OCI-M1 (cell line): ENCODE measurements around the gene RPS23.

Experiments used
- DNase-seq: peaks from one replicate; lab custom pipeline; 2025; lab: John Stamatoyannopoulos, UW

Gene RPS23

DNA sequence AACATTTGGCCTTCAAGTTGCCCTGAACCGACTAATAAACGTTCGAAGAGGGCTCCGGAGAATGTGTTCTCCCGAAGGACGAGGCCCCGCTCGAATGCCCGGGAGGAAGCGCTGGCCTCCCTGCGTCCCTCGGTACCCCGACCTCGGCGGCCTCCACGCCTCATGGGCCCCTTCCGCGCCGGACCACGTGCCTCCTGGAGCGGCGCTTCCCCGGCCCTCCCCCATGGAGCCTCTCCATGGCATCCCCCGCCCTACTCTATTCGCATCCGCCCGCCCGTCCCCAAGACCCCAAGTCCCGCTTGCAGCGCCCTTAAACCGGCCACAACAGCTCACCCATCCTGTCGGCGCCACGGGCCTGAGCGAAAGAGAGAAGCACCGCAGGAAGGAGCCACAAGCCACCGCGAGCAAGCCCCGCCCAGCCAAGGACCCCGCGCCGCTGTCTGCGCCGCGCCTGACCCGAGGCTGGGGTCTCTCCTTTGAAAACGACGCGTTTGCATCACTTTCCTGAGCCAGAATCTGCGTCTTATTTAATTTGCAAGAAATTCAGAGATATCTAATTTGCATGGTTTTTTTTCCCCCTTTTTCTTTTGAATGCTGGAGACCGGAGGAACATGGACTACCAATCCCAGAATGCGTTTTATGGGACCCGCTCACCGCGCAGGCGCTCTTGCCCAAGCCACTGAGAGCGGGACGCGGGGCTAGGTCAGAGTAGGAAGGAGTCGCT lies at the start of gene RPS23:
TSS of gene RPS23 (minus strand) at position 368 of the 724 bp plus-strand sequence. CDS start at position 337, 31 bp downstream.
- DNase-seq: peak; percentile 95

DNA sequence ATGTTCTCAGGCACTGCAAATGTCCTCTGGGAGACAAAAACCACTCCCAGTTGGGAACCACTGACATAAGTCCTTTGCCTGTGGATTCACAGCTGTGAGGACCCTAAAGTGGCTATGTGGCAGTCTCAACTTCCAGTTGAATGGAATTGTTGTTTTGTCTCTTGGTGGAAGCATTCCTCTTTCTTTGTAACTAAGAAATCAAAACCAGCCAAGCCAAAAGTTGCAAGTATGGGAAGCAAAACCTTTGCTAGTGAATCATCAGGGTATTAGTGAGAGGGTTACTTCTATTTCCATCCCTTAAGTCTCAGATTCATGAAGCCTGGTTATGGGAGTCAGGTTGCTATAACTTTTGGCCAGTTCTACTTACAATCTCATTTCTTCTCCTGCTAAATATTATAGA lies 49.8 kb upstream of the RPS23 start:
- no peak for DNase-seq

DNA sequence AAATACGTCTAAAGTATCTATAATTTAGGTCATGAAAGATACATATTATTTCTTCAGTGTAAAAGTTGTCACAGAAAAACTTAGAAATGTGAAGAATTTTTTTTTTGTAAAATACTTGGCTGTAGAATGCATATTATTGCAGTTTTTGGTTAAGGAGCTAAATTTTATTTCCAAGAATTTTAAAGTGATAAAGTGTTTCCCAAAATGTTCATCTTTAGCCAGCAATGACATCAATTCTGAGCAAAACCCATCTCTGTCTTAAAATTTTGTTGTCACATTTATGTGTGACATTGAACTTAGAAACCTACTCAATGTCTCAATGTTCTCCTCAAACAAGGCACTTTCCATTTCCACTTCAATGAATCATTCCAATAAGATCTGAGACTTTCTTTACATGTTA lies 47.8 kb upstream of the RPS23 start:
- DNase-seq: no peak

DNA sequence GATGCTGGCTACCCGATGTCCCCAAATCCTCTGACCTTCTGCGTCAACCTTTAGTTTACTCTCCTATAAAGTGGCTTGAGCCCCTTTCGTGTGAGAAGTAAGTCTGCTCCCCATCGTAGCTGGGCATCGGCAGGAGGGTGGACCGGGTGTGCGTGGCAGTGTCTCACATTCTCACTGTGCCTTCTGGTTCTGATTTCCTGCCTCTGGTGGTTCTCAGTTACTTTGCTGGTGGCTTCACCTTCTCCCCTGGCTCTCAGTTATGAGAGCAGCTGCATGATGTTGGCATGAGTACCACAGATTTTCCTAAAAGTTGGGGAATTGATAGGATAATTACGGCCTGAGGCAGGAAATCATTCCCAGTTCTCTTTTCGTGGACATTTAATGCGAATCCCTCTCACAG lies 47.0 kb upstream of the RPS23 start:
- no peak for DNase-seq

DNA sequence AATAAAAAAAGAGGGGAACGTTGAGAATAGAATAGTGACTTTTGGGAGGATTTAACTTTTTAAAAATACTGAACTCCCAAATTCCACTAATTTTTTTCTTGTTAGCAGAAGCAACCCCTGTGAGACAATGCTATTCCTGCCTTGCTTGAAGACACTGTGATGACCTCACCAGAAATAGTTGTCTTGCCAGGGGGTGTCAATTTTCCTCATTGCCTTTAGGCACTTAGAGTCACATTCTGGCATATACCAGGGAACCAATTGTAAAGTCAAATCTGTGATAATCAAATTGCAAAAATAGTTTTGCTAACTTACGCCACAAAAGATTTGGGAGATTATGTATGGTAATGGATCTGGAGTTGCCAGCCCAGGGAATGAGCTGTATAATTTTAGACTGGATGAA lies 42.8 kb upstream of the RPS23 start:
- no peak for DNase-seq

DNA sequence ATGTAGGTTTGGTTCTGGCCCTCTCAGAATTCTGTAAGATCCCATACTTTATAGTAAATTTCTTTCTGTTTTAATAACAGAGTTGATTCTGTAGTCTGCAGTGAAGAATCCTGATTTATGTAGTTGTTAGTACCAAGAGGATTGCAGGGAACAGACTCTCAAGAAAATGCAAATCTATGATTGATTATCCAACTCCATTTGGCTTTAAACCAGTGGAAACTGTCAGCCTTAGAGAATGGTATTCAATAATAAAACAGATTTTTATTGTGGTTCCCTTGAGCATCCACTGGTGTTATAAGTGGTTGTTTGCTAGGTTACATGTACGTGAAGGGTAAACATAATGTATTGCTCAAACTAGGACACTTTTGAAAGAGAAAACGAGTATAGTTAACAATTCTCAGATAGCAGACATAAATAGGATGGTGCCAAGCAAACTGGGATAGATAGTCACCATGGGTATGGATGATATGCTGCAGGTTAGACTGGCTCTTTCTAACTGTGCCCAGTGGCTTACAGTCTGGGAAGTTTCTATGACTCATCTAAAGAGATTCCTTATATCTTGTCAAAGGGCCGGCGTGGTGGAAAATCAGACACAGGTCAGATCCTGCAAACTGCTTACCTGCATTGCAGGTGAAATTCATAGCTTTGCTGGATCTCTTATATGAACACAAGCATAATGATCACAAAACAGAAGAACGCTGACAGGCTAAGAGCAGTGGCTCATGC lies 41.7 kb upstream of the RPS23 start:
- no peak for DNase-seq

DNA sequence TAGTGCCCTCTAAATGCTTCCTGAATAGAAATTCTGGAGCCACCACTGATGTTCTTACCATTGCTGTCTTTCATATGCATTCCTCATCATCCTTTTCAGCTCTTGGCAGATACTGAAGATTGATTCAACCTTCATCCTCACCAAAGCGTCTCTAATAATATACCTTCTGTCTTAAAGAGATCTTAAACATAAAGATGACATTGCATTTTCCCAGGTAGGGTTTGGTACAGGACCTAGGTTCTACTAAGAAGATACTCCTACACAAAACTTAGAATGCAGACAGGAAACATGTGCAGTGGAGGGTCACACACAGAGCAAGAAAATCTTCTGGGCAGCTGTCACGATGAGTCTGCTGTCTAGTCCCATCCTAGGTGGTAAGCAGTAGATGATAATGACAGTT lies 41.0 kb upstream of the RPS23 start:
- DNase-seq: no peak

DNA sequence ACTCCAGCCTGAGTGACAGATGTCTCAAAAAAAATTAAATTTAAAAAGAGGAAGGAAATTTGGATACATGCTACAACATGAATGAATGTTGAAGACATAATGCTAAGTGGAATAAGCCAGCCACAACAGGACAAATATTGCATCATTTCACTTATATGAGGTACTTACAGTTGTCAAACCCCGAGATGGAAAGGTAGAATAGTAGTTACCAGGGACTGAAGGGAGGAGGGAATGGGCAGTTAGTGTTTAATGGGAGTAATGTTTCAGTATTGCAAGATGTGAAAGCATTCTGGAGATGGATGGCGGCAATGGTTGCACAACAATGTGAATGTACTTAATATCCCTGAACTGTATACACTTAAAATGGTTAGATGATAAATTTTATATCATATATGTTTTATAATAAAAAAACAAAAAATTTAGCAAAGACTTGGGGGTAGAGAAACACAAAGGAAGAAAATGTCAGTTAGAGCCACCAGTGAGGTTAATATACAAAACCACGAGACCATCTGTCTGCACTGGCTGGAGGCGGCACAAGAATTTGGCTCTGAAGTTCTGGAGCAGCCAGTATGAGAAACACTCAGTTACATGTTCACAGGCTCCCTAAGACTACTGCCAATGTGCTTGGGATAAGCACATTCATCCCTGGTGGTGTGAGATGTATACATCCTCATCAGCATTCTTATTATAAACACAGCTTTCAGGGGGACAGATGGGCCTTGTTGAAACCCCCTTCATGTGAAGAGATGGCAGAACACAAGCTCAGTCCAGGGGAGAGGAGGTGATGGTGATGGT lies 37.0 kb upstream of the RPS23 start:
- DNase-seq: peak; percentile 74

DNA sequence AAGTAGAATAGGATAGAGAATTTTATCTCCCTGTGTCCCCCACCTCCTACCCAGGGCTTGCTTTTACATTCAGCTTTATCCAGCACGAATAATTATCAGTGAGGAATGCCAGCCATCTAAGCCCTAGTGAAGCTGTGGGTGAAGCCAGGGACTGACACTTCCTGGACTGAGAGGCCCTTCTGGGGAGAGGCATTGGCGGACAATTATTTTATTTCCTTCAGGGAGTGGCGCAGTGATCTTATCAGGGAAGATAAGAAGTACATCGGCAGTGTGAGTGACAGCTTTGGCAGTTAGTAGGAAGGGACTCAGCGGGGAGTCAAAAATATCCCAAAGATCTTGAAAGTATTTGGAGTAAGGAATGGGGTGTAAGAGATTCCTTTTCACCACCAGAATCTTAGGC lies 34.9 kb upstream of the RPS23 start:
- peak; percentile 36 for DNase-seq

DNA sequence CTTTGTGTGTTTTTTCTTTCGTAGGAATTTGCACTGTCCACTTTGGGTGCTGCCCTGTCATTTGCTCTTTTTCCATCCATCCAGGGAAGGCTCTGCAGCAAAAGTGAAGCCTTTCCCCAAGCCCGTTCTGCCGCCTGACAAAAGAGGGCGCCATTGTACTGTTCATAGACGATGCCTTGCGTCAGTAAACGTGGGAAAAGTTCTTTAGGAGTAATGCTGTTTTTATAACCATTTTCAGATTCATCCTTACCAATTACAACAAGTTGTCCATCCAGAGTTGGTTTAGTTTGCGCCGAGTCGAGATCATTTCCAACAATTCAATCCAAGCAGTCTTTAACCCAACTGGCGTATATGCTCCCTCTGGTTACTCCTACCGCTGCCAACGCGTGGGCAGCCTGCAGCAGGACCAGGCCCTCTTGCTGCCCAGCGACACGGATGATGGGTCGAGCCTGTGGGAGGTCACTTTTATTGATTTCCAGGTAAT lies 34.3 kb upstream of the RPS23 start:
- peak; percentile 88 for DNase-seq

DNA sequence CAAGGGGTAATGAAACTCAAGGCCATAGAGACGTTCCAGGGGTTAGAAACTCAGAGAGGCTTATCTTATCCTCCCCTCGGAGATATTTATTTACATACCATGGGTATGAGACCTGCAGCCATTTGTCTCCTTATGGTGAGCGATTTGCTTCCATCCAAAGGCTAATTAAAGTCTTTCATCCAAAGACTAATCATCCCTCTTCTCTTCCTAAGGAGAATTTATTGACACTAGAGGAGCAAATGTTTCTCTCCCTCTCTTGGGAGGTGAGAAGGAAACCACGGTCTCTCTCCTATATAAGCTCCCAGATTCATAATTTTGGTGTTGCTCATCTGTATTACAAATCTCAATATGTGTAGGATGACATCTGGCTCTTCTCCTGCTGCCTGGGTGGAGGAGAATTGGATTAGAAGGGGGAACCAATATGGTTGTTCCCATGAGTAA lies 31.0 kb upstream of the RPS23 start:
- DNase-seq: no peak

DNA sequence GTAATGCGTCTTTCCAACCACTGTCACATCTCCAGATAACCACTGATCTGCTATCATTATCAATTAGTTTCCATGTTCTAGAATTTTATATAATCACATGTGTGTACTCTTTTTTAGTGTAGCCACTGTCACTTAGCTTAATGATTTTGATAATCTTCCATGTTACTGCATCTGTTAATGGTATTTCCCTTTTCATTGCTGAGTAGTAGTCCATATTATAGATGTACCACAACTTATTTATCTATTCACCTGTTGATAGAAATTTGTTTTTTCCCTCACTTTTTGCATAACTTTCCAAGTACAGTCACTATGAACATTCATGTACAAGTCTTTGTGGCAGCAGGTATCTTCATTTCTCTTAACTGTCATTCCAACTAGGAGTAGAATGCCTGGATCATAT lies 30.3 kb upstream of the RPS23 start:
- DNase-seq: no peak

DNA sequence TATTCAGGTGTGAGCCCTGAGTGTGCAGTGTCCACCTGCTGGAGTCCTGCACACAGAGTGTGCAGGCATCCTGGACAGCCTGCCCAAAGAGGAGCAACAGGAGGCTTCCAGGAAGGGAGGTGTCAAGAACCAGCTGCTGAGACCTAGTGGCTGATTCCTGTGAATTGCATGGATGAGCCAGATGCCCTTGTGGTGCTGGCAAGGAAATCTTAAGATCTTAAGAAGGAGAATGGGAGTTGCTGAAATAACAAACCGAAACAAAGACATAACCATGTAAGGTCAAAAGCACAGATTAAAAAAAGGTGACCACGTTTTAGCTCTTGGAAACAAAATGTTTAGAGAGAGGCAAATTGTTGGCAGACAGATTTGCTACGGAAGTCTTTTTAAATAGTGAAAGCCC lies 29.3 kb upstream of the RPS23 start:
- DNase-seq: no peak

DNA sequence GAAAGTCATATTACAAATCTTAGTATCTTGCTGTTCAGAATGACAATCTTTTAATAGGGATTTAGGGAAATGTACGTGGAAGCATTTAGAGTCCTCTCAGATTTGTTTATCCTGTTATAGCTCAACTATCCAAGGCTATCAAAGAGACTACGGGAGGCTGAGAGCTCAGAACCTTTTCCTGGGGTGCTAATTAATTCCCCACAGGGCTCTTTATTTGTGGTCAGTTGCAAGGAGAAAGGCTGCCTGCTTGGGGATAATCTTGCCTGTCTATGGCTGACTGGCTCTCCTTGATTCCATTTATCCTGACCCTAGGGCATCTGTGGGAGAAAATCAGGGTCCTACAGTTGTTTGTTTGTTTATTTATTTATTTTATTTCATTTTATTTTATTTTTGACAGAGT lies 28.0 kb upstream of the RPS23 start:
- no peak for DNase-seq

DNA sequence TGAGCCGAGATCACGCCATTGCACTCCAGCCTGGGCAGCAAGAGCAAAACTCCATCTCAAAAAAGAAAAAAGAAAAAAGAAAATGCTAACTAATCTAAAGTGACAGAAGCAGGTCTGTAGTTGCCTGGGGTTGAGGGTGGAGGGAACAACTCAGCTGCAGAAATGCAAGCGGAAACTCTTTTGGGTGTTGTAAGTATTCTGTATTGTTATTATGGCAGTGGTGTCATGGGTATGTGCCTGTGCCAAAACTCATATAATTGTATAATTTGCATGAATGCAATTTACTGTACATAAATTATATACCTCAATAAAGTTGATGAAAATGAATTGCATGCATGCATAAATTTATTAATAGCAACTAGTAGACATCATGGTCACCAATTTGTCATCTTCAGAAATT lies 23.0 kb upstream of the RPS23 start:
- DNase-seq: no peak

DNA sequence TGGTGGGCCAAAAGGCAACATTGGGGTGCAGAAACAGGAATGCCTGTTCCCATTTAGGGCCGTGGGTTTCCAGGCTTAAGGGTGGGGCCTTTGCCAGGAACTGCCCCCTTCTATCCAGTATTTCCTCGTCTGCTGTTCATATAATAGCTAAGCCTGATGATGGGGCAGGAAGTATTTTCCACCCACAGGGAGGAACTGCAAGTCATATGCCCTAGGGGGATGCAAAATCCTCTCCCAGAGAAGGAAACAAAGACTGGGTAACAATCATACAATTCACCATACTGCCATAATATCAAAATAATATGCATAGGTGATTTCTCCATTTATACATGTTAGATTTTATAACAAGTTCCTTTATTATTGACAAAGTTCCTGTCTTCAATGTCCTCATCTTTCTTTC lies 20.5 kb upstream of the RPS23 start:
- no peak for DNase-seq

DNA sequence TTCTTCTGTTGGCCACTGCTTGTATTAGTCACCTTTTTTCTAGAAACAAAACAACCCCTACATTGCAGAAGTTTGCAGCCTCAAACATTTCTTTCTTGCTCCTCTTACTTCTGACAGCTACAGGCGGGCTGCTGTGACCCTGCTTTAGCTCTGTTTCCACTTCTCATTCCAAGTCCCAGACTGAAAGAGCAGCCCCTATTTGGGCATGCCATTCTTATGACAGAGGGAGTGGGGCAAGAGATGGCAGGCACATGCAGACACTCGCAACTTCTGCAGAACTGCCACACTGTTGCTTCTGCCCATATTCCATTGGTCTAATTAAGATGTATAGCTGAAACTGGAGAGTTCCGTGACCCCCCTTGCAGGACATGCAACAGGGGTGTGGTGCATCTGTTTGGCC lies 19.6 kb upstream of the RPS23 start:
- no peak for DNase-seq

DNA sequence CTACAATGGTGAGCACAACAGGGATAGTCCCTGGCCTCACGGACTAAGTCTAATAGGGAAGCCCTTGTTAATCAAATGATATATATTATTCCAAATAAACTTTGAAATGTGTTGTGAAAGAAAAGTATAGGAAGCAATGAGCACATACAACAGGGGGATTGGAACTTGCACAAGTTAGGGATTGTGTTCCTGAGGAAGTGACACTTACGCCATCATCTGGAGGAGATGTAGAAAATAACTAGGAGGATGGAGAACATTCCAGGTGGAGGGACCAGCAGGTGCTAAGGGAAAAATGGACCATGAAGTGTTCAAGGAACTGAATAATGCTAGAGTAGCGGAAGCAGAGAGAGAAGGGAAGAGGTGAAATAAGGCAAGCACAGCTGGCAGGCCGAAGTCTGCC lies 18.8 kb upstream of the RPS23 start:
- DNase-seq: no peak

DNA sequence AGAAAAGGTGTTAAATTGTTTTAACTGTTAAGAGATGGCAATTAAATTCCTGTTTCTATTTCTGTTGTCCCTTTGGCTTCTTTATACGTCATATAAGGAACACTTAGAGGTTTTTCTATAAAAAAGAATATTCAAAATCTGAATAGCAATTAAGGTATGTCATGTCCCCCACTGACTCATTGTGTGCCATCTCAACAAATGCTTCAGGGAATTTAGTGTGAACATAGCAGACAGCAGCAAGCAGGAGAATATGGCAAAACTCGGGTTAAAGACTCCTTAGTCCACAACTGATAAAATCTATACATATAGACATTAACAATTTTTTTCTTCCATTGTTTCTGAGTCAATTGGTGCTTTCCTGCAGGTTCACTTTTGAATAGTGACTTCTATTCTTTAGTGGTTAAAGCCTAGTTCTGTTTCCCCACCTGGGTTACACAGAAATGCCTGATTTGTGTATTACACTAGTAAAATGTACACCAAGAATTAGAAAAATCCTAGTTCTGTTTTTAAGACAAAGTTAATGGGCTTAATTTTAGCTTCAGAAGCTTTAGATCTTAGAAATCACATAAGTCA lies 17.9 kb upstream of the RPS23 start:
- DNase-seq: no peak

DNA sequence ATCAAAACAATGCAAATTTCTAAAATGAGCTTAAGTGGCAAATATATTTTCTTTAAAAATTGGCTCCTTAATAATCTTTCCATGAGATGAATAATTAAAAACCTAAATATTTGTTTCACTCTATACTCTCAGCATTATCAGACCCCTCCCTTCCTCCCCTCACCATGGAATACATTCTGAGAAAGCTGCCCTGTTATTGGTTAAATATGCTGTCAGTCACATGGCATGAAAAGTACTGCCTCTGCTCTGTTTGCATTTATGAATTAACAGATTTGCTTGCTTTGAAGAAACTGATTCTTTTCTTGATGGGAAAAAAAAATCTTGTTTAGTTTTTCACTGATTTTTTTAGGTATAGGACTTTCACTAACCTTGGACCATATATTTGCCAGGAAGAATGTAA lies 17.0 kb upstream of the RPS23 start:
- peak; percentile 30 for DNase-seq

DNA sequence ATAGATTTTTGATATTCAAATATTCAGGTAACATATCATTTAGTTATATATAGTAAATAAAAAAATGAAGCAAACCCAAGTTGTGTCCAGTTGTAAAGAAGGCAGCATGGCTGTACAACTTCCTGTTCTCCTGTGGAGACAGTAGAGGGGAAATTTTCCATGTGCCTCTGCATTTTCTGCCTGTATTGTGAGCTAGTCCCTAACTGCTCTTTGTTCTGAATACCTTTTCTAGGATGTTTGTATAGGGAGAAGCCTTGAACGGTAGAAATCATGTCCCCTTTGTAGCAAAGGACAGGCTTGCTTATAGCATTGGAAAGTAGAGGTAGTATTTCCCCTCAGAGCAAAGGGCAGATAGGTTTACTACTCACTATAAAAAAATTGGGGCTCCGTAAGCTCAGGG lies 13.3 kb upstream of the RPS23 start:
- DNase-seq: no peak

DNA sequence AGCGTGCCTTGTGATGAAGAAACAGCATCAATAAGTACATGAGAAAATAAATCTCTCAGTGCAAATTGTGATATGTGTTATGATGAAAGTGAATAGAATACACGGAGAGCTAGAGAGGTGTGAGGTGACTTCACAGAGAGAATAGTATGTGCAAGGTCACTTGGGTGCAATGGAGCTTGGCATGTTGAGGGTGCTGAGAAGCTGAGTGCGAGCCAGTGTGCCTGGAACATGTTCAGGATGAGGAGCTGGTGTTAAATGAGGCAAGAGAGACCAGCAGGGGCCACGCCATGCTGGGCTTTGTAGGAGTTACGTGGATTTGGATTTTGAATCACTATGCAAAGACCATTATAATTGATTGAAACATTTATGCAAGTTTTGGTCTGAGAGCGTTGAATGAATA lies 12.8 kb upstream of the RPS23 start:
- DNase-seq: no peak
